H1 (cell line): ENCODE results near the gene PVR. TPM values are rescaled to one million over a fixed set of nuclear protein-coding genes. Genes with fewer than 3 reads are reported as not detected.

Source experiments
- CTCF ChIA-PET: fragments of 300-600 bp; sonication (Branson Sonifier 250); formaldehyde crosslinking; loops from one replicate; lab custom pipeline; 2021; ENCODE audit not compliant: partially characterized antibody; lab: Charles Lee
- POLR2A ChIA-PET: fragments of 300-600 bp; sonication (Branson Sonifier 250); formaldehyde crosslinking; loops from one replicate; lab custom pipeline; 2021; ENCODE audit warnings: inconsistent platforms; ENCODE audit not compliant: partially characterized antibody; lab: Charles Lee
- DNase-seq, 2 experiments: peaks; one replicate each; pipeline versions ENCODE4 v3.0.0 to v3.0.0-alpha.2; 2010 to 2022; ENCODE audit warnings: low spot score in 2 of 2, low read depth in 1 of 2, mixed read lengths in 1 of 2
- FAIRE-seq: peaks from 2 replicates; lab custom pipeline; 2011; peaks lifted over from hg19 to GRCh38; lab: Jason Lieb, UNC
- H2AFZ ChIP-seq: 2 replicates; pipeline ENCODE4 v1.8.1; 2012; ENCODE audit warnings: low read length, inconsistent platforms
- H2AK5ac ChIP-seq: 2 replicates; pipeline ENCODE4 v1.6.1; 2013; ENCODE audit warnings: low read depth, low read length
- H2BK120ac ChIP-seq: replicated peaks from 2 replicates; pipeline ENCODE3; 2013; ENCODE audit warnings: low read depth, low read length, inconsistent platforms
- H2BK12ac ChIP-seq: 2 replicates; pipeline ENCODE4 v1.6.1; 2013; ENCODE audit warnings: low read depth, low read length
- H2BK15ac ChIP-seq: 2 replicates; pipeline ENCODE4 v1.6.1; 2013; ENCODE audit warnings: low read length
- H2BK20ac ChIP-seq: 2 replicates; pipeline ENCODE4 v1.6.1; 2013; ENCODE audit warnings: low read length
- H2BK5ac ChIP-seq: 2 replicates; pipeline ENCODE4 v1.6.1; 2013; ENCODE audit warnings: low read depth, low read length
- H3K14ac ChIP-seq: 2 replicates; pipeline ENCODE4 v1.6.1; 2013; ENCODE audit warnings: inconsistent platforms; ENCODE audit not compliant: insufficient read length
- H3K18ac ChIP-seq: 2 replicates; pipeline ENCODE4 v1.6.1; 2013; ENCODE audit warnings: low read length; ENCODE audit errors: extremely low read depth
- H3K23ac ChIP-seq: 2 replicates; pipeline ENCODE4 v1.6.1; 2013; ENCODE audit warnings: inconsistent platforms; ENCODE audit not compliant: insufficient read length
- H3K23me2 ChIP-seq: 2 replicates; pipeline ENCODE4 v1.6.1; 2013; ENCODE audit warnings: low read depth, low read length
- H3K27ac ChIP-seq: 2 replicates; pipeline ENCODE4 v1.6.1; 2011; ENCODE audit warnings: low read depth, low read length, inconsistent platforms
- H3K27me3 ChIP-seq, 4 experiments: replicated peaks in 1 of 4; 1 replicate in 1 of 4; 2 replicates in 3 of 4; pipeline versions ENCODE4 v1.6.1 to v1.8.1; 2011 to 2013; ENCODE audit warnings: low read length in 3 of 4, mild to moderate bottlenecking in 3 of 4, inconsistent platforms in 2 of 4, mixed read lengths in 2 of 4, moderate library complexity in 1 of 4; ENCODE audit not compliant: control insufficient read depth in 3 of 4, insufficient read depth in 3 of 4; ENCODE audit errors: extremely low read depth in 1 of 4
- H3K36me3 ChIP-seq, 4 experiments: 2 replicates each; pipeline versions ENCODE4 v1.6.1 to v1.8.1; 2011 to 2013; ENCODE audit warnings: mild to moderate bottlenecking in 4 of 4, low read length in 3 of 4, moderate library complexity in 2 of 4, control low read depth in 1 of 4, inconsistent platforms in 1 of 4; ENCODE audit not compliant: insufficient read depth in 4 of 4, control insufficient read depth in 2 of 4
- H3K4ac ChIP-seq: replicated peaks from 2 replicates; pipeline ENCODE3; 2013; ENCODE audit warnings: low read length, low read depth, mixed read lengths, inconsistent platforms; ENCODE audit not compliant: insufficient read length
- H3K4me1 ChIP-seq, 4 experiments: replicated peaks in 1 of 4; 1 replicate in 1 of 4; 2 replicates in 3 of 4; pipeline versions ENCODE4 v1.6.1 to v1.8.1; 2011 to 2013; ENCODE audit warnings: low read length in 3 of 4, inconsistent platforms in 2 of 4, mixed read lengths in 1 of 4; ENCODE audit not compliant: insufficient read depth in 4 of 4, control insufficient read depth in 3 of 4
- H3K4me2 ChIP-seq, 2 experiments: 2 replicates each; pipeline versions ENCODE4 v1.6.1 to v1.8.1; 2011 to 2013; ENCODE audit warnings: low read depth in 2 of 2, low read length in 2 of 2, control low read depth in 1 of 2, inconsistent platforms in 1 of 2, mild to moderate bottlenecking in 1 of 2; ENCODE audit not compliant: insufficient read depth in 1 of 2
- H3K4me3 ChIP-seq, 4 experiments: fragments of 200-600, 300-600 bp in 1 of 4; sonication (generic), shearing (Covaris generic), sonication (Bioruptor Twin) in 1 of 4; 2 replicates each; pipeline versions ENCODE4 v1.5.1 to v1.8.1; 2011 to 2016; ENCODE audit warnings: low read length in 4 of 4, low read depth in 3 of 4, control low read depth in 2 of 4, inconsistent platforms in 2 of 4, mild to moderate bottlenecking in 2 of 4, mixed read lengths in 1 of 4, moderate library complexity in 1 of 4; ENCODE audit not compliant: insufficient read depth in 2 of 4; ENCODE audit errors: extremely low read depth in 1 of 4
- H3K56ac ChIP-seq: replicated peaks from 2 replicates; pipeline ENCODE3; 2013; ENCODE audit warnings: low read depth, mild to moderate bottlenecking, mixed read lengths, low read length, inconsistent platforms; ENCODE audit not compliant: insufficient read length
- H3K79me1 ChIP-seq: 2 replicates; pipeline ENCODE4 v1.6.1; 2013; ENCODE audit warnings: low read depth, low read length, control low read depth
- H3K79me2 ChIP-seq, 2 experiments: 2 replicates each; pipeline versions ENCODE4 v1.6.1 to v1.8.1; 2012 to 2013; ENCODE audit warnings: low read length in 2 of 2, mild to moderate bottlenecking in 2 of 2, inconsistent platforms in 1 of 2; ENCODE audit not compliant: insufficient read depth in 2 of 2, control insufficient read depth in 1 of 2
- H3K9ac ChIP-seq, 4 experiments: replicated peaks in 1 of 4; 1 replicate in 1 of 4; 2 replicates in 3 of 4; pipeline versions ENCODE4 v1.6.1 to v1.8.1; 2011 to 2013; ENCODE audit warnings: low read depth in 3 of 4, low read length in 3 of 4, control low read depth in 2 of 4, mild to moderate bottlenecking in 2 of 4, moderate library complexity in 2 of 4, inconsistent platforms in 1 of 4; ENCODE audit errors: extremely low read depth in 1 of 4
- H3K9me3 ChIP-seq, 2 experiments: 2 replicates each; pipeline versions ENCODE4 v1.6.1 to v1.8.1; 2012 to 2013; ENCODE audit warnings: mild to moderate bottlenecking in 2 of 2, moderate library complexity in 2 of 2, control low read depth in 1 of 2, inconsistent platforms in 1 of 2, low read depth in 1 of 2, low read length in 1 of 2, mixed read lengths in 1 of 2; ENCODE audit not compliant: insufficient read depth in 2 of 2
- H4K20me1 ChIP-seq, 2 experiments: replicated peaks in 1 of 2; 2 replicates each; pipeline versions ENCODE3 to v1.8.1; 2011 to 2013; ENCODE audit warnings: inconsistent platforms in 2 of 2, low read length in 2 of 2, mild to moderate bottlenecking in 1 of 2; ENCODE audit not compliant: insufficient read depth in 2 of 2, control insufficient read depth in 1 of 2
- H4K5ac ChIP-seq: 2 replicates; pipeline ENCODE4 v1.6.1; 2013; ENCODE audit warnings: low read length, low read depth, mixed read lengths, inconsistent platforms; ENCODE audit not compliant: insufficient read length
- H4K8ac ChIP-seq: 2 replicates; pipeline ENCODE4 v1.8.0; 2013; ENCODE audit warnings: mild to moderate bottlenecking, moderate library complexity, low read length, inconsistent platforms; ENCODE audit not compliant: insufficient read depth; ENCODE audit errors: extremely low read depth
- H4K91ac ChIP-seq: replicated peaks from 2 replicates; pipeline ENCODE3; 2013; ENCODE audit warnings: low read length, mixed read lengths, inconsistent platforms; ENCODE audit not compliant: insufficient read length
- BRCA1 ChIP-seq: IDR thresholded peaks from 2 replicates; pipeline ENCODE4 v1.6.1; 2012; ENCODE audit warnings: low read depth, low read length, improper control_type of control experiment
- CHD1 ChIP-seq: IDR thresholded peaks from 2 replicates; pipeline ENCODE4 v1.6.1; 2012; ENCODE audit warnings: low read depth, low read length, improper control_type of control experiment
- MAFK ChIP-seq: IDR thresholded peaks from 2 replicates; pipeline ENCODE4 v1.6.1; 2012; ENCODE audit warnings: low read depth, mild to moderate bottlenecking, improper control_type of control experiment, low read length
- NANOG ChIP-seq: IDR thresholded peaks from 2 replicates; pipeline ENCODE4 v1.6.1; 2011; ENCODE audit warnings: low read length, low read depth, mild to moderate bottlenecking, inconsistent platforms; ENCODE audit not compliant: insufficient read depth, poor library complexity, severe bottlenecking
- RAD21 ChIP-seq, 2 experiments: IDR thresholded peaks in 1 of 2; conservative IDR thresholded peaks in 1 of 2; 2 replicates each; pipeline ENCODE4 v1.6.1; 2011; ENCODE audit warnings: low read depth in 2 of 2, low read length in 2 of 2, improper control_type of control experiment in 1 of 2, inconsistent platforms in 1 of 2, mild to moderate bottlenecking in 1 of 2, moderate library complexity in 1 of 2
- RBBP5 ChIP-seq: IDR thresholded peaks from 2 replicates; pipeline ENCODE4 v1.7.1; 2012; ENCODE audit warnings: low read depth, mild to moderate bottlenecking, inconsistent platforms, low read length, moderate library complexity, borderline replicate concordance
- SAP30 ChIP-seq: fragments of 300-600 bp; sonication (generic); IDR thresholded peaks from 2 replicates; pipeline ENCODE4 v1.7.1; 2012; ENCODE audit warnings: low read length, moderate library complexity, mild to moderate bottlenecking, inconsistent platforms; ENCODE audit not compliant: insufficient read depth, insufficient replicate concordance
- TCF12 ChIP-seq: IDR thresholded peaks from 2 replicates; pipeline ENCODE4 v1.6.1; 2011; ENCODE audit warnings: low read depth, mild to moderate bottlenecking, low read length
- TEAD4 ChIP-seq: IDR thresholded peaks from 2 replicates; pipeline ENCODE4 v1.6.1; 2012; ENCODE audit warnings: low read depth, low read length, inconsistent platforms, mixed read lengths
- WGBS, 2 experiments: shearing (Covaris generic) in 1 of 2; methylation state at CpG; one replicate each; pipeline versions ENCODE4 v1.1.6 to v1.1.7; 2013 to 2015; ENCODE audit warnings: low lambda C conversion rate in 2 of 2, mixed read lengths in 2 of 2, inconsistent platforms in 1 of 2, low coverage in 1 of 2, missing lambda C conversion rate in 1 of 2; ENCODE audit not compliant: insufficient replicate concordance in 2 of 2, insufficient coverage in 1 of 2, insufficient read length in 1 of 2; ENCODE audit errors: extremely low coverage in 1 of 2, missing lambda C conversion rate in 1 of 2; 5-methylcytosine and 5-hydroxymethylcytosine counted together
- polyA plus RNA-seq, 7 experiments: library from polyadenylated mRNA; depleted of rRNA in 3 of 7; stranded (reverse) in 5 of 7; unstranded in 2 of 7; fragments of >200 nt in 5 of 7; fragments of 200-250 nt in 2 of 7; gene quantifications; 1 replicate in 5 of 7; 2 replicates in 1 of 7; 4 replicates in 1 of 7; pipeline versions ENCODE4 v1.2.1 to v1.2.3, GENCODE V29; 2011 to 2013; ENCODE audit warnings: missing spikeins in 2 of 7, mixed read lengths in 2 of 7
- total RNA-seq: library from RNA; stranded (reverse); fragmentation: NEBNext Ultra II Directional; extraction: Animal tissue kit (Norgen Biotek cat#: 25700); gene quantifications from 2 replicates; pipeline ENCODE4 v1.2.1, GENCODE V29; 2021
- TF ChIP-seq, protein P1 (sequence below): IDR thresholded peaks from 2 replicates; pipeline ENCODE4 v1.6.1; 2011; ENCODE audit warnings: low read length, improper control_type of control experiment

The PVR gene
- total and polyA plus RNA-seq, 2 of the 8 experiments (the other 6 are each of a cell fraction or from before 2014, with no cell fraction given), result 13.3 to 14.8 TPM

DNA sequence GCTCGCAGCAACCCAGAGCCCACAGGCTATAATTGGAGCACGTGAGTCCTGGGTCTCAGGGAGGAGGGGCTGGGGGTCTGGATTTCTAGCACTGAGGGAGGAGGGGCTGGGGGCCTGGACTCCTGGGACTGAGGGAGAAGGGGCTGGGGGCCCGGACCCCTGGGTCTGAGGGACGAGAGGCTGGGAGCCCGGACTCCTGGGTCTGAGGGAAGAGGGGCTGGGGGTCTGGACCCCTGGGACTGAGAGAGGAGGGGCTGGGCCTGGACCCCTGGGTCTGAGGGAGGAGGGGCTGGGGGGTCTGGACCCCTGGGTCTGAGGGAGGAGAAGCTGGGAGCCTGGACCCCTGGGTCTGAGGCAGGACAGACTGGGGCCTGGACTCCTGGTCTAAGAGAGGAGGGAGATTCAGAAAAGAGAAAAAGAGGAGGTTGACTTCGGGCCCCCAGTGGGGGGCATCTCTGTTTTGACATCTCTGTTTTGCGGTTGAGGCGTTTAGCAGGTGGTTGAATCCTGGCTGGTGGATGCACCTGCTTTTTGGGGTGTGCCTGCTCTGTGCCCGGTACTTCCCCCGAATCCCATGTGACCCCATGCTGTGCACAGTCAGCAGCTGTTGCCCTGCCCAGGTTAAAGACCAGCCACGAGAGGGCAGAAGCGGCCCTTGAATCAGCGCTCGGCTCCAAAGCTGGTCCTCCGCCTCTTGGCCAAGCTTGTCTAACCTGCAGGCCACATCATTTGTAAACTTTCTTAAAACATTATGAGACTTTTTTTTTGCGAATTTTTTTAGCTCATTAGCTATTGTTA is 10.5 kb downstream of the PVR start:
- Histone ChIP-seq H2BK120ac (no peak overlapping the region), H3K79me1 (no peaks in the 10 kb centered on the region), H2BK12ac (no peak overlapping the region), H3K36me3 (peaks cover 20 to 40% (median 35%) of the 10 kb centered on the region in 4 experiments), H3K18ac (no peak overlapping the region), H3K4me3 (no peak overlapping the region), H3K9me3 (no peaks in the 10 kb centered on the region), H3K27ac (no peak overlapping the region), H3K9ac (no peak overlapping the region), H3K4me1 (peaks cover 0 to 2% (median 0%) of the 10 kb centered on the region in 4 experiments; a peak in 2 of 7 replicates), H4K5ac (no peak overlapping the region), H3K4me2 (no peak overlapping the region), H3K23ac (no peak overlapping the region), H4K20me1 (peaks cover 0 to 7% of the 10 kb centered on the region in 2 experiments), H2BK20ac (no peak overlapping the region), H2BK15ac (no peak overlapping the region), H2BK5ac (no peak overlapping the region), H3K27me3 (no peaks in the 10 kb centered on the region), H3K79me2 (no peaks in the 10 kb centered on the region), H3K23me2 (no peaks in the 10 kb centered on the region), H3K14ac (no peak overlapping the region), H4K8ac (no peak overlapping the region), H2AFZ (no peak overlapping the region), H3K4ac (no peak overlapping the region), H4K91ac (no peak overlapping the region), H2AK5ac (no peak overlapping the region), H3K56ac (no peak overlapping the region)
- POLR2A ChIA-PET, result interaction anchor here (0.6 to 2.1 kb wide), 6 partner anchors 10 to 119 kb away, joined by 3 to 6 read pairs (median 3); partner anchors contain the start of gene PVR
- no peak for FAIRE-seq
- WGBS, 2 experiments, result 74% methylated on average over 13 of the region's 16 CpGs; no CpG with 5 or more reads in 1 of the 2 experiments
- CTCF ChIA-PET, result interaction anchor here (0.6 to 13.3 kb wide), 31 partner anchors 10 to 262 kb away, joined by 3 to 126 read pairs (median 4); partner anchors contain the start of genes CEACAM19 and PVR
- DNase-seq, result peak in 1 of 2 experiments; percentile 83
- TF ChIP-seq CHD1, result no peak
- no peak for TF ChIP-seq TEAD4
- TF ChIP-seq NANOG, result no peak
- 0 out of 2 replicates have a peak, but pooled peaks have one; percentile 45 for TF ChIP-seq TCF12
- no peak for TF ChIP-seq MAFK
- TF ChIP-seq, protein P1, sequence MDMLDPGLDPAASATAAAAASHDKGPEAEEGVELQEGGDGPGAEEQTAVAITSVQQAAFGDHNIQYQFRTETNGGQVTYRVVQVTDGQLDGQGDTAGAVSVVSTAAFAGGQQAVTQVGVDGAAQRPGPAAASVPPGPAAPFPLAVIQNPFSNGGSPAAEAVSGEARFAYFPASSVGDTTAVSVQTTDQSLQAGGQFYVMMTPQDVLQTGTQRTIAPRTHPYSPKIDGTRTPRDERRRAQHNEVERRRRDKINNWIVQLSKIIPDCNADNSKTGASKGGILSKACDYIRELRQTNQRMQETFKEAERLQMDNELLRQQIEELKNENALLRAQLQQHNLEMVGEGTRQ, result peak; percentile 16; the same call in 1 of the 2 replicates
- no peak for TF ChIP-seq SAP30
- peak; percentile 69 to 77 for TF ChIP-seq RAD21 (IDR thresholded peaks at IDR 0.05 in 1 of 2, conservative IDR thresholded peaks at IDR 0.05 in 1 of 2; ENCODE audit: low read depth in 2 of 2, low read length in 2 of 2)
- TF ChIP-seq BRCA1, result no peak
- no peak for TF ChIP-seq RBBP5
